ENCODE results near the gene CCNF.
"Not testable (repeated sequence)": the region's sequence is repeated elsewhere in the genome, so short reads cannot be mapped to it uniquely, and the experiment has no call there.

The CCNF gene, protein sequence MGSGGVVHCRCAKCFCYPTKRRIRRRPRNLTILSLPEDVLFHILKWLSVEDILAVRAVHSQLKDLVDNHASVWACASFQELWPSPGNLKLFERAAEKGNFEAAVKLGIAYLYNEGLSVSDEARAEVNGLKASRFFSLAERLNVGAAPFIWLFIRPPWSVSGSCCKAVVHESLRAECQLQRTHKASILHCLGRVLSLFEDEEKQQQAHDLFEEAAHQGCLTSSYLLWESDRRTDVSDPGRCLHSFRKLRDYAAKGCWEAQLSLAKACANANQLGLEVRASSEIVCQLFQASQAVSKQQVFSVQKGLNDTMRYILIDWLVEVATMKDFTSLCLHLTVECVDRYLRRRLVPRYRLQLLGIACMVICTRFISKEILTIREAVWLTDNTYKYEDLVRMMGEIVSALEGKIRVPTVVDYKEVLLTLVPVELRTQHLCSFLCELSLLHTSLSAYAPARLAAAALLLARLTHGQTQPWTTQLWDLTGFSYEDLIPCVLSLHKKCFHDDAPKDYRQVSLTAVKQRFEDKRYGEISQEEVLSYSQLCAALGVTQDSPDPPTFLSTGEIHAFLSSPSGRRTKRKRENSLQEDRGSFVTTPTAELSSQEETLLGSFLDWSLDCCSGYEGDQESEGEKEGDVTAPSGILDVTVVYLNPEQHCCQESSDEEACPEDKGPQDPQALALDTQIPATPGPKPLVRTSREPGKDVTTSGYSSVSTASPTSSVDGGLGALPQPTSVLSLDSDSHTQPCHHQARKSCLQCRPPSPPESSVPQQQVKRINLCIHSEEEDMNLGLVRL

DNA sequence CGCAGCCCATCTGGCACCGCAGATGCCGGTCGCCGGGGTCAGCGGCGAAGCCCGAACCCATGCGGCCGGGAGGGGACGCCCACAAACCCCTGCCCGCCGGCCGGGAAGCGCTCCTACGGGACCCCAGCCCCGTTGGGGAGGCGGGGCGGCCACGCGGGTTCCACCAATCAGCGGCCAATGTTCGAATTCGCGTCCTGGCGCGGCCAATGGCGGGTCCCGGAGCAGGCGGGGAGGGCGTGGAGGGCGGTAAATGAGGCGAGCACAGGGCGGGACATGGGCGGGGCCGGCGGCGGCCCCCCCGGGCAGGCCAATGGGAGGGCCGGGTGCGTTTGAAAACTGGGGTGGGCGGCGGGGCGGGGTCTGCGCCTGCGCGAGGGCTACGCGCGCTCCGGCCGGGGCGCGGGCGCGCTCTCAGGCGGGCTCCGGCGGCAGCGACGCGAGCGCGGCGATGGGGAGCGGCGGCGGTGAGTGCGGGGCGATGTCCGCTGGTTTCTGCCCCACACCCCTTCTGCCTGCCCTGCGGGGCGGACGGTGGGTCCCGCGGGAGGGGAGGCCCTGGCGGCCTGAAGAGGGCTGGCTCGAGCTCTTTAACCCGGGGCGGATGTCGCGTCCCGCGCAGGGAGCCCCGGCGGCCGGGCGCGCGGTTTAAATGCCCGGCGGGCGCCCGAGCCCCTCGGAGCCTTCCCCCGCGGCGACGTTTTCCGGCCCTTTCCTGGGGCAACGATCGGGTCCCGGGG is at the start of gene CCNF:
Gene CCNF (plus strand): TSS at position 414 of the 737 bp plus-strand sequence. CDS start 35 bp downstream, at position 449.
- peak; percentile 97 for DNase-seq (ENCODE audit: low read depth)

DNA sequence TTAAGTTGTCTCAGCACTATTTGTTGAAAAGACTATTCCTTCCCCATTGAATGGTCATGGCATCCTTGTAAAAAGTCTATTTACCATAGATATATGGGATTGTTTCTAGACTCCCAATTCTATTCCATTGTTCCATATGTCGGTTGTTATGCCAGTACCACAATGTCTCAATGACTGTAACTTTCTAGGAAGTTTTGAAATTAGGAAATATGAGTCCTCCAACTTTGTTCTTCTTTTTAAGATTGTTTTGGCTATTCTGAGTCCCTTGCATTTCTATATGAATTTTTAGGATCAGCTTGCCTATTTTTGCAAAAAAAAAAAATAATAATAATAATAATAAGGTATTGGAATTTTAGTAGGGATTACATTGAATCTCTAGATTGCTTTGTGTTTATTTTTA is 45.7 kb upstream of the CCNF start:
- DNase-seq (ENCODE audit: low read depth), result no peak

DNA sequence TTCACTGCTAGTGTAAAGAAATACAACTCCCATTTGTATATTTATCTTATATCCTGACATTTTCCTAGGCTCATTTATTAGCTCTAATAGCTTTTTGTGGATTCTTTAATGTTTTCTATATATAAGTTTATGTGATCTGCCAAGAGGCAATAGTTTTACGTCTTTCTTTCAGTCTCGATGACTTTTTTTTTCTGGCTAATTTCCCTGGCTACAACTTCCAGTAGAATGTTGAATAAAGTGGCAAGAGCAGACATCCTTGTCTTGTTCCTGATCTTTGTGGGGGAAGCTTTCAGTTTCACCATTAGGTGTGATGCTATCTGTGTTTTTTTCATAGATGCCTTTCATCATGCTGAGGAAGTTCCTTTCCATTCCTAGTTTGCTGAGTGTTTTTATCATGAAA is 44.8 kb upstream of the CCNF start:
- DNase-seq (ENCODE audit: low read depth), result no peak

DNA sequence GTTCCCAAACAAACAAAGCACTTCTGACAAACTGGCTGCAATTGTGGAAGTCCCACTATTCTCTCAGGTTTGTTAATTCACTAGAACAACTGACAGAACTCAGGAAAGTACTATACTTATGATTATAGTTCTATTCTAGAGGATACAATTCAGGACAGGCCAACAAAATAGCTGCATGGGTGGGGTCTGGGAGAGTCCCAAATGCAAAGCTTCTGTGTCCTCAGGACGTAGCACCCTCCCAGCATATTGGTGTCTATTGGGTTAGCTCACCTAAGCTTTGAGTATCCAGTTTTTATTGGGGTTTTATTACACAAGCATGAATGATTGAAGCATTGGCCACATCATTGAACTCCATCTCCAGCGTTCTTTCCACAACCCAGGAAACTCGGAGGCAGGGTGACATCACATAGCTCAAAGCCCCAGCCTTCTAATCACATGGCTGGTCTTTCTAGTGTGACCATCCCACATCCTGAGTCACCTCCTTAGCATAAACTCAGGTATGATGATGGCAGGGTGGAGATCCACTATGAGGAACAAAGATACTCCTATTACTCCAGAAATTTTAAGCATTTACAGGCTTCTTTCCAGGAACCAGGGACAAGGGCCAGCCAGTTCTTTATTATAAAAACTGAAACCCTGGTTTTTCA is 43.9 kb upstream of the CCNF start:
- no peak for DNase-seq (ENCODE audit: low read depth)

DNA sequence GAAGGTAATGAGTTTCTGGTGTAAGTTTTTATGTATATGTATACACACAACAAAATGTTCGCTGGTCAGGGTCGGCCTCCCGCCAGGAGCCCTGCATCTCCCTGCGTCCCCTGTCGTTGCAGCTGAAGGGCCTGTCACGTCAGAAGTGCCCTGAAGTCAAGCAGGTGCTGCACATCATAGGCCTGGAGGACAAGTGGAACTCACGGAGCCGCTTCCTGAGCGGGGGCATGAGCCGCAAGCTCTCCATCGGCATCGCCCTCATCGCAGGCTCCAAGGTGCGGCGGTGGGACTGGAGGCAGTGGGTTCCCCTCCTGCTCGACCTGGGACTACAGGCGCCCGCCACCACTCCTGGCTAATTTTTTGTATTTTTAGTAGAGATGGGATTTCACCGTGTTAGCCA is 43.3 kb upstream of the CCNF start:
- DNase-seq (ENCODE audit: low read depth), result not testable (repeated sequence)

DNA sequence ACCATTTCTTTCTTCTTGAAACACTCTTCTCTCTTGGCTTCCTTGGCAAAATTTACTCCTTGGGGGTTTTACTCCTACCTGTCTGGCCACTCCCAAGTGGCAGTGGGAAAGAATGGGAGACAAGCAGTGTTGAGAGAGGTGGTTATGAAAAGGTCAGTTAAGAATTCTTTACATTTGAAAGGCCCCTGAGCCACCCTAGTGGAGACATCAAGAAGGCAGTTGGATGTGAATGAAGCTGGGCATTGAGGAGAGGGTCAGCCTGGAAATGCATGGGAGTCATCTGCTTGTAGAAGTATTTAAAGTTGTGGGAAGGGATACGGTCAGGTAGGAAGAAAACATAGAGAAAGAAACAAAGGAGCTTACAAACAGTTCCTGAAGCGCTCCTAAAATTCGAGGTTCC is 42.3 kb upstream of the CCNF start:
- no peak for DNase-seq (ENCODE audit: low read depth)

DNA sequence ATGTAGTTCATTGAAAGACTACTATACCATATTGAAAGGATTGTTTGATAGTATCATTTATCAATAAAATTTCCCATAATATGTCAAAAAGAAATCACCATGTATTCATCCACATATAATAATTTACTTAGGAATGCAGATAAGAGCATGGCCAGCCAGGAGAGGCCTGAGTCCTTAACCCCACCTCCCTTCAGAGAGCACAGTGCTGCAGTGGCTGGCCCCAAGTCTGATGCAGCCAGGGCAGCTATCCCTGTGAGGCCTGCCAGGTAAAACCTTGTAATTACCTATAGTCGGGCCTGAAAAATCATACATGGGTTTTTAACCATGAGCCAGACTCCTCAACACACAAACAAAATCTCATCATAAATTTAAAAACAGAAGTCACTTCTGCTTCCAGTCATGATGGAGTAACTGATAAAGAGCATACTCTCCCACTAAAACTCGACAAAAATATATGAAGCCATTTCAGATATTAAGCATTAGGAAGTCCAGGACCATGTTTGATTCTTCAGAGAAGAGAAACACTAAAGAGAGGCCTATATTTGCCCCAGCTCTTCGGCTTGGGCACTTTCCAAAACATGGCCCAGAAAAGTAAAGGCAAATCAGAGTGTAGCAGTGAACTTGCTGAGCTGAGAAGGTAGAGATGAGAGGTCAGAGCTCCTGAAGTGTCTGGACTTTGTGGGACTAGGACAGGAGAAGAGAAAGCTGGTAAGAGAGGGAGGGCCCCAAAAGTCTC is 40.9 kb upstream of the CCNF start:
- no peak for DNase-seq (ENCODE audit: low read depth)

DNA sequence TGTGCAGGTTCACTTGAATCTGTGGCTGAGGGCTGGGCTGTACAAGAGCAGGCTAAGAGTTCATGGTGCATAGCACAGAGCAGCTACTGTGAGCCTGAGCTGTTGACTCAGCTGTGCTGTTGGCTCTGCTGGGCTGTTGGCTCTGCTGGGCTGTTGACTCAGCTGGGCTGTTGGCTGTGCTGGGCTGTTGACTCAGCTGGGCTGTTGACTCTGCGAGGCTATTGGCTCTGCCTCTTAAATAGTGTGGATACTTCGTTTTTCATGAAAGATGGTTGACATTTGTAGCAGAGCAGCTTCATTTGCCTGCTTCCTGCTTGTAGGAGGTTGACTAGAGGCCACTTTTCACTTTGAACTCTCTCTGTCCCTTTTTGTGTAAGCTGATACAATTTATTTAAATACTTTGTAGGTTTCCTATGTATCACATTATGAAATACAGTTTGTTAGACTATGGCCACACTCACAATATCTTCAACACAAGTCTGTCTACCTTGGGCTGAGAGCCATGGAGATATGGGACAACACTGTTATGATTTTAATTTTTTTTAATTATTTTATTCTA is 40.3 kb upstream of the CCNF start:
- no peak for DNase-seq (ENCODE audit: low read depth)

DNA sequence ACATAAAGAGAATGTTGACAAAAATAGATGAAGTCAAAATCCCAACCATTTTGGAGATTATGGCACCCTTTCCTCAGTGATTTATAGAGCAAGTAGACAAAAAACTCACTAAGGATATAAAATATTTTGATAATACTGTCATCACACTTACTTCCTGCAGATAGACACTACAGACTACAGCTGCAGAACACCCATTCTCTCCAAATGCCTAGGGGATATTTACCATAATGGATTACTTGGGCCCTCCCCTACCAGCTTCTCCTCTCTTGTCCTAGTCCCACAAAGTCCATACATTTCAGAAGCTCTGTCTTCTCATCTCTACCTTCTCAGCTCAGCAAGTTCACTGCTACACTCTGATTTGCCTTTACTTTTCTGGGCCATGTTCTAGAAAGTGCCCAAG is 37.2 kb upstream of the CCNF start:
- no peak for DNase-seq (ENCODE audit: low read depth)

DNA sequence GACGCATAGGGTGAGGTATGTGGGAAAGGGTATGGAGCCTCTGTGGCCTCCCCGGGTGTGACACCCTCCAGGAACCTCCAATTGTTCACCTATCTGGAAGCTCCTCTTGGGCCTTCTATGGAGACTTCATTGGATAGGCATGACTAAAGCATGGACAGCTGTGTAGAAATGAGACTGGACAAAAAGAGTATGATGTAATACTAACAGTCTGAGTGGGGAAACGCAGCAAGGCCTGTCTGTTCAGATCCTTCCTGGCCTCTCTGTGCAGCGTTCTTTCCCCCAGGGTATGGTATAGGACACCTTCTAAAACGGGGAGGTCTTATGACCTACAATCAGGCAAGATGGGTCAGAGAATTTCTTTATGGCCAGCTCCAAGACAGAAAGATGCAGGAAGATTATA is 30.7 kb upstream of the CCNF start:
- DNase-seq (ENCODE audit: low read depth), result no peak

DNA sequence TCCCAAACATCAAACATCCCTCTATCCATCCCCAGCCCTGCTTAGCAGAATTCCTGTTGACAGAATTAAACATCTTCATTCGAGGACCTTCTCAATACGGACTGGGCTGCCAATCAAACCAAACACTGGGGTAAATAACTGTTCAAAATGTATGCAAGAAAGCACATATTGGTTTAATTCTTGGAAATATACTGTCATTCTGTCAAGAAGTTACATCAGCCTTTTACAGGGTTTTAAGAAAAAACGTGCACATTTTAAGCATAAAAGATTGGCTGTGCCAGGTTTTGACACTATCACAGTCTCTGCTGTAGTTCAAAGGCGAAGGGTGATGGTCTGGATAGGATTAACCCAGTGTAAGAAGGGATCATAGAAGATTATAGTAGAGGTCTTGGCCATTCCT is 25.1 kb upstream of the CCNF start:
- no peak for DNase-seq (ENCODE audit: low read depth)

DNA sequence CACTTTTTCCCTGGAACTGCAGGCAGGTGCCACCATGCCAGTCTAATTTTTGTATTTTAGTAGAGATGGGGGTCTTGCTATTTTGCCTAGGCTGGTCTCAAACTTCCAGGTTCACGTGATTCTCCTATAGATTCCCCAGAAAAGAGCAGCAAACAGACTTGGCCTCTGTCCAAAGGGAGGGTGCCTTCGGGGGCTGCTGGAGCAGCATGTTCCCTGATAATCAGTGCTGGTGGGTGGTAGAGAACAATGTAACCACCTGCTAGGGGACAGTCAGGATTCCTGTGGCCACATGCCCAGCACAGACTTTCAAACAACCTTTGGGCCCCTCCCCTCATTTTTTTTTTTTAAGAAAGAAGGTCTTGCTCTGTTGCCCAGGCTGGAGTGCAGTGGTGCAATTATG is 14.2 kb upstream of the CCNF start:
- DNase-seq (ENCODE audit: low read depth), result no peak

DNA sequence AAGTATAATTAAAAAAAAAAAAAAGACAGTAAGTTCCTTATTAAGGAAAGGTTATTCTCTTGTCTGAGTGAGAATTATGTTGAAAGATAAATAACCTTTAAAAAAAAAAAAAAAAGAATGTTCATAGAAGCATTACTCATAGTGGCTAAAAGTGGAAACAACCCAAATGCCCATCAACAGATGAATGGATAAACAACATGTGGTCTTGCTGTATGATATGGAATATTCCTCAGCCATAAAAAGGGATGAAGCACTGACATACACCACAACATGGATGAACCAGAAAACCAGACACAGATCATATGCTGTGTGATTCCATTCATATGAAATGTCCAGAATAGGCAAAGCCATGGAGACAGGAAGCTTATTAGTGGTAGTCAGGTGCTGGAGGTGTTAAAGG is 9.2 kb upstream of the CCNF start:
- no peak for DNase-seq (ENCODE audit: low read depth)

DNA sequence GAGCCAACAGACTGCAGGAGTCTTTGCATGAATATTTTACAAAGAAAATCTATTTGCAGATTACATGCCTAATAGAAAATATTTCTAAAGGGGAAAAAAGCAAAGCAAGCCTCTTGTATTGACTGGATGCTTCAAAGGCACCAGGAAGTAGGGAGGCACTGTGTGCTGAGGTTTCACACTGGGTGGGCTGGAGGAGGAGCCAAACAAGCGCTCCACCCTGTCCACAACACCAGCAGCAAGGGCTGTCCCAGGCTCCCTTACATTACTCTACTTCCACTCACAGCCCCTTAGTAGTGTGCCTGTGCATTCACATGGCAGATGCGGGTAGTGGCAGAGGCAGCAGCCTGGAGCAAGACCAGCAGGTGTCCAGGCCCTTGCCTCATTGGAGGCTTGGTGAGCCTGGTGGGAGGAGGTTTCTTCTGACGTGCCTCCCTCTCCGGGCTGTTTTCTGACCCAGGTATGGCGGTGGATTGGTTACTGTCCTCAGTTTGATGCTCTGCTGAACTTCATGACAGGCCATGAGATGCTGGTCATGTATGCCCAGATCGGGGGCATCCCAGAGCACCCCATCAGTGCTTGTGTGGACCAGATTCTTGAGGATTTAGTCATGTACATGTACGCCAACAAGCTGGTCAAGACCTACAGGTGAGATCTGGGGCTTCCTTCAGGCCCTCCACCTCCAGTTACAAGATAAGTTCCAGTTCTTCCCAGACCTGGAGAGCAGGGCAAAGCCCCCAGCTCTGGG is 7.0 kb upstream of the CCNF start:
- no peak for DNase-seq (ENCODE audit: low read depth)

DNA sequence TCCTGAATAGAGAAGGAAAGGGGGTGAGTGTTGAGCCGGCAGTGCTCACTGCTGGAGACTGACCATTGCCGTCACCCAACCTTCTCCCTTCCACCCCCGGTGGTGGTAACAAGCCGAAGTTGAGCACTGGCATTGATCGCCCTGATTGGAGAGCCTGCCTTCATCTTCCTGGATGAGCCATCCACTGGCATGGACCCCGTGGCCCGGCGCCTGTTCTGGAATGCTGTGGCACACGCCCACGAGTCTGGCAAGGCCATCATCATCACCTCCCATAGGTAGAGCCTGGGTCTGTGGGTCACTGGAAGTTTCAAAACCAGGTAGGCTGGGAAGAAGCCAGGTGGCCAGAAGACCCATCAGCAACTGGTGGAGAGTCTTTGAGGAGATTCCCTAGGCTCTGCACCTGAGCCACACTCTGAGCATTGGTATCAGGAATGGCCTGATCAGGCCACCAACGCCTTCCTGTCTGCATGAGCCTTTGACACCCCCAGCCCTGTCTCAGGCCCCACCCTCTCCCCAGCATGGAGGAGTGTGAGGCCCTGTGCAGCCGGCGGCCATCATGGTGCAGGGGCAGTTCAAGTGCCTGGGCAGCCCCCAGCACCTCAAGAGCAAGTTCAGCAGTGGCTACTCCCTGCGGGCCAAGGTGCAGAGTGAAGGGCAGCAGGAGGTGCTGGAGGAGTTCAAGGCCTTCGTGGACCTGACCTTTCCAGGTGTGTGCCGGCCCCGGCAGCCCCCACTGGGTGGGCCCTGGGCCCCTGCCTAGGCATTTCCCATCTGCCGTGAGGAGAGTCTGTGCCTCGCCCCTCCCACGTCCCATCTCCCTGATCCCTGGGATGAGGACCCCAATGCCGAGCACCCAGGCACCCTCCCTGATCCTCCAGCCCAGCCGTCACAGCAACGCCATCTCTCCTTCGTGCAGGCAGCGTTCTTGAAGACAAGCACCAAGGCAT is 4.9 kb upstream of the CCNF start:
- DNase-seq (ENCODE audit: low read depth), result no peak

DNA sequence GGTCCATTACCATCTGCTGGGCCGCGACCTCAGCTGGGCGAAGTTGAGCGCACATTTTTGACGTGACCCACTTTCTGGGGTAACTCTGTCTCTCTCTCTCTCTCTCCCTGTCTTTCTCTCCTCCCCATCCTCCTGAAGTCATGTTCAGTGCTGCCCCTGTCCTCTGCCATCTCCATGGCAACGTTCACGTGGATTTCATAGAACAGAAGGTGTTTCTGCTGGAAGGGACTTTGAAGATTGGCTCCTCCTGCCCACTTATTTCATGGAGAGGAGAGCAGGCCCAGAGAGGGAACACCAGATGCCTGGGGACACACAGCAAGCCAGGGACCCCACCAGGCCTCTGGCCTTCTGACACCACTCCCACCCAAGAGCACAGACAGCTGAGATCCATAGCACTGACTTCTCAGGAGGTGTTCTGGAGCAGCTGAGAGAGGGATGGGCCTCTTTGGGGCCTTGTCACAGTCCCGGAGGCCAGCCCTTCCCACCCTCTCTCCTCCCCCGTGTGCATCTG is 4.2 kb upstream of the CCNF start:
- DNase-seq (ENCODE audit: low read depth), result no peak

DNA sequence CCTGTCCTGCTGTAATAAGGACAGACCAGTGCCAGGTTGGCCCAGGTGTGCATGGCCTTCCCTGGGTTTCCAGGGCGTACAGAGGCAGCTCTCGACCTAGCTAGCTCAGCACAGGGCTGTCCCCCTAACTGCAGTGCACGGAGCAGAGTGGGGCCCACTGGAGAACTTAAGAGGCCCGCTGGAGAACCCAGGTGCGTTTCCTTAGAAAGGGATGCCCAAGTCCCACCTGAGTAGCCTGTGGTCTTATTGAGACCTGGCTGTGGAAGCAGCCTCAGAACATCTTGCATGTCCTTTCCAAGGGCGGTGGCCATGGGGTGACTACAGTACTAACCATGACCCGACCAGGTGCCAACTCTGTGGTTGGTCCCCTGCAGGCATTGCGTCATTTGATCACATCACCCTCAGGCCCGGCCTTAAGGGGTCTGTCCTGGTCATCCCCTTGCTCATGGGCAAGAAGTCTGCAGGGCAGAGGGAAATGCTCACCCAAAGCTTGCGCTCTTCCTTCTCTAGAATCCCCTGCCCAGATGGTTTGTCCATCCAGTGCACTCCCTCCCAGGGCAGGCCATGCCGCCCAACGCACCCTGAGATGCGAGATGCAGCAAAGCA is 3.3 kb upstream of the CCNF start:
- DNase-seq (ENCODE audit: low read depth), result no peak

DNA sequence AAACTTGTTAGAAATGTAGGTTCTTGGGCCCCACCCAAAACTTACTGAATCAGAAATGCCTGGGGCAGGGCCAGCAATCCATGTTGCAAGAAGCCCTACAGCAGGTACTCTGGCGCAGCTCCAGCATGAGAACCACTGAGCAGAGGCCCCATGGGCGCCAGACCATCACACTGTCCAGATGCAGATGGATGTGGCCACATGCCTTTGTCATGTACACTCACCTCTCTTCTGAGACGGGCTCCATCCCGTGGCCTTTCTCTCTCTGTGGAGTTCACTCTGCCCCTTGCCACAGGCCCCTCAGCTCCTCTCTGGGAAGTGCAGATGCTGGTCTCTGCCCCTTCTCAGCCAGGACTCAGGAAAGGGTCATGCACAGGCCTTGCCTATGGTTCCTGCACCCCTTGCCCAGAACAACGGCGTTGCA is 2.3 kb upstream of the CCNF start:
- no peak for DNase-seq (ENCODE audit: low read depth)

DNA sequence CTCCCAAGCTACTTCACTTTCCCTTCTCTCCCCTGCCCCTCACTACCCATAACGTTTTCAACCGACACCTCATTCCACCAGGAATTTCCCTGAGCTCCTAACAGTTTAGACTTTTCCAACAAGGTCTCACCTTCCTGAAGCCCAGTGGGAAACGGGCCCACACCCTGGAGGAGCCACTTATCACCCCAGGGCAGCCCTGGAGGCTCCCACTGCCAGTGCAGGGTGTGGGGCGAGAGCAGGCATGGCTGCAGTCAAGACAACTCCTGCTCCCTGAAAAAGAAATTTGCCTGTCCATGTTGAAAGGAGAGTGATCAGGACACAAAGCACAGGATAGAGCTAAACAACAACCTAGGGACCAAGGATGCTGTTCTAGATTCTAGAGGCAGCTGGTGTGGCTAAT is 1.7 kb upstream of the CCNF start:
- DNase-seq (ENCODE audit: low read depth), result no peak
